ENCODE data around the gene MAPK6.
"Not testable (repeated sequence)": the region's sequence is repeated elsewhere in the genome, so short reads cannot be mapped to it uniquely, and the experiment has no call there.

The MAPK6 gene

GRCh38 chr15:52042051-52042851, 23.2 kb downstream of the MAPK6 start:
- no peak for DNase-seq (ENCODE audit: low read depth)

- DNase-seq (ENCODE audit: low read depth), result not testable (repeated sequence)
Observed at GRCh38 chr15:52045795-52046298, 26.8 kb downstream of the MAPK6 start.

- DNase-seq (ENCODE audit: low read depth), result not testable (repeated sequence)
Observed at GRCh38 chr15:52046552-52046951, 27.5 kb downstream of the MAPK6 start.

- DNase-seq (ENCODE audit: low read depth), result no peak
Observed at GRCh38 chr15:52050416-52050815, 31.4 kb downstream of the MAPK6 start.

GRCh38 chr15:52052066-52052935, 33.3 kb downstream of the MAPK6 start:
- DNase-seq (ENCODE audit: low read depth), result no peak

GRCh38 chr15:52054381-52054780, 35.4 kb downstream of the MAPK6 start:
- DNase-seq (ENCODE audit: low read depth), result no peak

GRCh38 chr15:52054858-52055257, 35.8 kb downstream of the MAPK6 start:
- not testable (repeated sequence) for DNase-seq (ENCODE audit: low read depth)

- DNase-seq (ENCODE audit: low read depth), result no peak
Observed at GRCh38 chr15:52056001-52056400, 37.0 kb downstream of the MAPK6 start.

- no peak for DNase-seq (ENCODE audit: low read depth)
Observed at GRCh38 chr15:52056496-52056895, 37.5 kb downstream of the MAPK6 start.

GRCh38 chr15:52057996-52058395, 39.0 kb downstream of the MAPK6 start:
- DNase-seq (ENCODE audit: low read depth), result no peak

- no peak for DNase-seq (ENCODE audit: low read depth)
Observed at GRCh38 chr15:52060501-52060900, 41.5 kb downstream of the MAPK6 start.

- no peak for DNase-seq (ENCODE audit: low read depth)
Observed at GRCh38 chr15:52066842-52067544, 48.0 kb downstream of the MAPK6 start.

GRCh38 chr15:52067545-52067926, 48.5 kb downstream of the MAPK6 start:
- no peak for DNase-seq (ENCODE audit: low read depth)

- no peak for DNase-seq (ENCODE audit: low read depth)
Observed at GRCh38 chr15:52068004-52068615, 49.1 kb downstream of the MAPK6 start.

GRCh38 chr15:52069559-52069958, 50.5 kb downstream of the MAPK6 start:
- no peak for DNase-seq (ENCODE audit: low read depth)

- DNase-seq (ENCODE audit: low read depth), result no peak
Observed at GRCh38 chr15:52071570-52071969, 52.6 kb downstream of the MAPK6 start.

GRCh38 chr15:52076889-52077781, 58.1 kb downstream of the MAPK6 start:
- no peak for DNase-seq (ENCODE audit: low read depth)

- no peak for DNase-seq (ENCODE audit: low read depth)
Observed at GRCh38 chr15:52078197-52078875, 59.3 kb downstream of the MAPK6 start.

- DNase-seq (ENCODE audit: low read depth), result peak; percentile 79
Observed at GRCh38 chr15:52078876-52079700, 60.1 kb downstream of the MAPK6 start.

All from stimulated activated CD8-positive, alpha-beta memory T cell treated with anti-CD3 and anti-CD28 coated beads, Interleukin-15, amount 100 ng/mL, for 1 hour (primary cell).